H1 (cell line): ENCODE results near the gene DEDD2. TPM values are rescaled to one million over a fixed set of nuclear protein-coding genes. Genes with fewer than 3 reads are reported as not detected.

Source experiments
- ATF2 ChIP-seq: IDR thresholded peaks from 2 replicates; pipeline ENCODE4 v1.6.1; 2012; ENCODE audit warnings: low read length, inconsistent platforms
- BRCA1 ChIP-seq: IDR thresholded peaks from 2 replicates; pipeline ENCODE4 v1.6.1; 2012; ENCODE audit warnings: low read depth, low read length, improper control_type of control experiment
- CBX5 ChIP-seq: fragments of 300-800, 300-1000 bp; sonication (generic); IDR thresholded peaks from 2 replicates; pipeline ENCODE4 v1.7.1; 2016; ENCODE audit warnings: antibody characterized with exemption, low read length, low read depth
- CHD2 ChIP-seq: IDR thresholded peaks from 2 replicates; pipeline ENCODE4 v1.6.1; 2012; ENCODE audit warnings: low read length, improper control_type of control experiment
- CTCF ChIP-seq, 3 experiments: IDR thresholded peaks; 1 replicate in 2 of 3; 2 replicates in 1 of 3; pipeline versions ENCODE4 v1.5.1 to v1.6.1; 2011; ENCODE audit warnings: low read length in 3 of 3, mild to moderate bottlenecking in 3 of 3, inconsistent platforms in 2 of 3, low read depth in 1 of 3, moderate library complexity in 1 of 3; ENCODE audit not compliant: insufficient read depth in 1 of 3; ENCODE audit errors: control extremely low read depth in 1 of 3
- E2F6 ChIP-seq: IDR thresholded peaks from 2 replicates; pipeline ENCODE4 v1.6.1; 2012; ENCODE audit warnings: inconsistent platforms
- EGR1 ChIP-seq: IDR thresholded peaks from 2 replicates; pipeline ENCODE4 v1.6.1; 2011; ENCODE audit warnings: low read depth, low read length, borderline replicate concordance
- EP300 ChIP-seq, 2 experiments: IDR thresholded peaks; 1 replicate in 1 of 2; 2 replicates in 1 of 2; pipeline ENCODE4 v1.6.1; 2011 to 2012; ENCODE audit warnings: low read depth in 2 of 2, low read length in 2 of 2, mild to moderate bottlenecking in 2 of 2, borderline replicate concordance in 1 of 2, inconsistent platforms in 1 of 2, moderate library complexity in 1 of 2
- KDM5A ChIP-seq: fragments of 200-600 bp; IDR thresholded peaks from 2 replicates; pipeline ENCODE4 v1.7.1; 2012; ENCODE audit warnings: mild to moderate bottlenecking, low read length, inconsistent platforms, mixed read lengths
- MAX ChIP-seq: IDR thresholded peaks from 2 replicates; pipeline ENCODE4 v1.6.1; 2012; ENCODE audit warnings: inconsistent platforms
- PHF8 ChIP-seq: fragments of 200-600 bp; sonication (generic); conservative IDR thresholded peaks from 2 replicates; pipeline ENCODE4 v1.7.1; 2012; ENCODE audit warnings: low read depth, mild to moderate bottlenecking, inconsistent platforms, low read length, moderate library complexity
- POLR2AphosphoS5 ChIP-seq: IDR thresholded peaks from 2 replicates; pipeline ENCODE4 v1.6.1; 2011; ENCODE audit warnings: low read depth, low read length
- POU5F1 ChIP-seq: IDR thresholded peaks from 2 replicates; pipeline ENCODE4 v1.6.1; 2011; ENCODE audit warnings: low read depth, mild to moderate bottlenecking, low read length, moderate library complexity
- RNF2 ChIP-seq: fragments of 200-900, 300-1000 bp; sonication (generic); IDR thresholded peaks from 2 replicates; pipeline ENCODE4 v1.7.1; 2016; ENCODE audit warnings: borderline replicate concordance, low read depth, mild to moderate bottlenecking, antibody characterized with exemption, low read length; ENCODE audit not compliant: poor library complexity, severe bottlenecking; ENCODE audit errors: missing control alignments
- SIRT6 ChIP-seq: IDR thresholded peaks from one replicate; pipeline ENCODE4 v1.7.1; 2012; ENCODE audit warnings: low read length, inconsistent platforms
- SP1 ChIP-seq: IDR thresholded peaks from 2 replicates; pipeline ENCODE4 v1.6.1; 2011; ENCODE audit warnings: low read depth, low read length
- SP2 ChIP-seq: IDR thresholded peaks from 2 replicates; pipeline ENCODE4 v1.6.1; 2012; ENCODE audit warnings: mild to moderate bottlenecking, low read length, inconsistent platforms
- ZNF274 ChIP-seq: IDR thresholded peaks from 2 replicates; pipeline ENCODE4 v1.7.0; 2012; ENCODE audit warnings: low read length, borderline replicate concordance; ENCODE audit errors: extremely low read depth
- polyA plus RNA-seq, 7 experiments: library from polyadenylated mRNA; depleted of rRNA in 3 of 7; stranded (reverse) in 5 of 7; unstranded in 2 of 7; fragments of >200 nt in 5 of 7; fragments of 200-250 nt in 2 of 7; gene quantifications; 1 replicate in 5 of 7; 2 replicates in 1 of 7; 4 replicates in 1 of 7; pipeline versions ENCODE4 v1.2.1 to v1.2.3, GENCODE V29; 2011 to 2013; ENCODE audit warnings: missing spikeins in 2 of 7, mixed read lengths in 2 of 7
- total RNA-seq: library from RNA; stranded (reverse); fragmentation: NEBNext Ultra II Directional; extraction: Animal tissue kit (Norgen Biotek cat#: 25700); gene quantifications from 2 replicates; pipeline ENCODE4 v1.2.1, GENCODE V29; 2021

The DEDD2 gene
- total and polyA plus RNA-seq, 2 of the 8 experiments (the other 6 are each of a cell fraction or from before 2014, with no cell fraction given): 37.8 to 65.0 TPM

GRCh38 chr19:42219812-42220750 lies 2.6 kb upstream of the DEDD2 start, which contains the start of gene ZNF526 (continued):
- peak in 1 of 3 experiments; percentile 29; a peak in 2 of 4 replicates for TF ChIP-seq CTCF (IDR thresholded peaks at IDR 0.05; ENCODE audit: control extremely low read depth in 1 of 3, insufficient read depth in 1 of 3, low read depth in 1 of 3, low read length in 3 of 3)
- peak; percentile 84 for TF ChIP-seq CHD2
- TF ChIP-seq SP1: peak; percentile 94
- TF ChIP-seq ATF2: no peak
- TF ChIP-seq SIRT6: no peak
- TF ChIP-seq E2F6: peak; percentile 38; the same call in 1 of the 2 replicates
- TF ChIP-seq MAX: peak; percentile 64; the same call in 1 of the 2 replicates
- TF ChIP-seq KDM5A: no peak; the same call in 1 of the 2 replicates
- no peak for TF ChIP-seq SP2
- TF ChIP-seq ZNF274: no peak
- no peak for TF ChIP-seq POU5F1
- TF ChIP-seq CBX5: no peak
- peak; percentile 66 for TF ChIP-seq PHF8
- no peak for TF ChIP-seq RNF2
- peak; percentile 51 for TF ChIP-seq POLR2AphosphoS5
- TF ChIP-seq BRCA1: no peak
- no peak; the same call in 1 of the 2 replicates for TF ChIP-seq EGR1
- TF ChIP-seq EP300 (IDR thresholded peaks at IDR 0.05; ENCODE audit: borderline replicate concordance in 1 of 2, low read depth in 2 of 2, low read length in 2 of 2): no peak
